Esophagus muscularis mucosa (tissue), 4 donors: Measurements from ENCODE around the gene PTMA. TPM values are rescaled to one million over a fixed set of nuclear protein-coding genes. Genes with fewer than 3 reads are reported as not detected.

Experiments used
- DNase-seq: peaks from one replicate; pipeline ENCODE4 v3.0.0-alpha.2; 2017; ENCODE audit errors: extremely low spot score
- H3K27ac ChIP-seq, 4 donors: fragments of 200-600 bp; sonication (generic); replicated peaks in 1 of 4; 1 replicate in 3 of 4; 2 replicates in 1 of 4; pipeline ENCODE4 v1.5.1; 2016 to 2019; ENCODE audit warnings: mild to moderate bottlenecking in 1 of 4
- H3K27me3 ChIP-seq, 4 donors: fragments of 200-600 bp; sonication (generic); one replicate each; pipeline versions ENCODE4 v1.5.1 to v1.6.0; 2016 to 2019
- H3K36me3 ChIP-seq, 4 donors: fragments of 200-600 bp; sonication (generic); one replicate each; pipeline ENCODE4 v1.5.1; 2016 to 2019
- H3K4me1 ChIP-seq, 4 donors: fragments of 200-600 bp; sonication (generic); one replicate each; pipeline ENCODE4 v1.5.1; 2016 to 2019
- H3K4me3 ChIP-seq, 4 donors: fragments of 200-600 bp; sonication (generic); 1 replicate in 2 of 4; 2 replicates in 2 of 4; pipeline ENCODE4 v1.5.1; 2016 to 2019; ENCODE audit warnings: mild to moderate bottlenecking in 4 of 4, moderate library complexity in 1 of 4
- H3K9me3 ChIP-seq, 4 donors: fragments of 200-600 bp; sonication (generic); 1 replicate in 3 of 4; 2 replicates in 1 of 4; pipeline ENCODE4 v1.5.1; 2016 to 2019
- CTCF ChIP-seq, 3 experiments: fragments of 200-600 bp in 2 of 3; fragments of 450-650 bp in 1 of 3; sonication (generic) in 2 of 3; IDR thresholded peaks; one replicate each; pipeline ENCODE4 v1.5.1; 2017 to 2019; ENCODE audit warnings: antibody characterized with exemption in 3 of 3, mild to moderate bottlenecking in 2 of 3, moderate library complexity in 1 of 3
- EP300 ChIP-seq: sonication (generic); formaldehyde crosslinking; IDR thresholded peaks from one replicate; pipeline ENCODE4 v1.6.1; 2017; ENCODE audit warnings: antibody characterized with exemption
- POLR2A ChIP-seq: fragments of 450-650 bp; IDR thresholded peaks from one replicate; pipeline ENCODE4 v1.6.1; 2017; ENCODE audit warnings: antibody characterized with exemption, moderate library complexity, mild to moderate bottlenecking, low read depth
- POLR2AphosphoS5 ChIP-seq, 2 donors: sonication (generic); formaldehyde crosslinking; IDR thresholded peaks; one replicate each; pipeline ENCODE4 v1.6.1; 2017; ENCODE audit warnings: antibody characterized with exemption in 2 of 2
- WGBS: methylation state at CpG from one replicate; pipeline ENCODE4 v1.1.5; 2018; 5-methylcytosine and 5-hydroxymethylcytosine counted together
- intact Hi-C: fragments of 100-400 bp; cut with DNase I; formaldehyde crosslinking; loops from one replicate; pipeline ENCODE4 v1.15.1; 2023
- total RNA-seq, 4 donors: library from RNA; depleted of rRNA; stranded (reverse); fragments of >200 nt; gene quantifications; one replicate each; pipeline versions ENCODE4 v1.1.0 to v1.2.1, GENCODE V29; 2016

PTMA gene
- total RNA-seq, 4 donors from 2014 or later = 571 to 894 (median 806) TPM

DNA sequence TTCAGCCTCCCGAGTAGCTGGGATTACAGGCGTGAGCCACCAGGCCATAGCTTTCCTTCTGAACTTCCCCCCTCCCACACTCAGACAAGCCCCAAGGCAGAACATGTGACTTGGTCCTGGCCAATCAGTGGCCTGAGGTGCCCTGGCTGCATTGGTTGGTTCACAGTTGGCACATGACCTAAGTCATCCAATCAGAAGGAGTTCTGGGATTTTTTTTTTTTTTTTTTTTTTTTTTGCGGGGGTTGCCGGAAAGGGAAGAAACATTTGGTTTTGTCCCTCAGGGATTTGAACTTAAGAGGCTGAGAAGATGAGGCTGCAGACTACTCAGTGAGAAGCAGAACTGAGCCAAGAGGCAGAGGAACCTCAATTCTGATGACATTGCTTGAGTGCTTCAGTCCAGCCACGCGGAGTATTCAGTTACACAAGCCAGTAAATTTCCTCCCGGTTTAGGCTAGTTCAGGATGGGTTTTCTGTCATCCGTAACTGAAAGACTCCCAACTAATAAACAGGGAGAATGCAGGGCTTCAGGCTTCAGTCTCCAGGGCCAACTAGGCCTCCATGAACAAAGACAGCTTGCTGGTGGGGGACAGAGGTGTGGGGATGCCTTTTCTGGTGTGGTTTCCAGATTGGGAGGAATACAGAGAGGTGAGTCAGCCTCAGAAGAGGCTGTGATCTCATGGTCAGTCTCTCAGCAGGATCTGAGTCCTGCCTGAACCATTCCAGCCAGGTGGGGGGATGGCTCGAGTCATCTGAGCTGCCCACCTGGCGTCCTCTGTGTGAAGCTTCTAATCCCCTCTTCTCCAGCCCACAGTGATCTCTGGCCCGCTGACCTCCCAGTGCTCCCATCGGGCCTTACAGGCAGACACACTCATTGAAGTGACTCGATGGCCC, 9.2 kb downstream of the PTMA start:
- no peak for DNase-seq
- no peaks in the 10 kb centered on the region for H3K9me3 ChIP-seq

GRCh38 chr2:231718799-231719198, 10.5 kb downstream of the PTMA start:
- Histone ChIP-seq H3K9me3 (no peaks in the 10 kb centered on the region), H3K27ac (no peak overlapping the region), H3K4me1 (peaks cover 17 to 27% (median 22%) of the 10 kb centered on the region in 4 donors), H3K36me3 (peaks cover 0 to 7% (median 3%) of the 10 kb centered on the region in 4 donors), H3K27me3 (no peaks in the 10 kb centered on the region), H3K4me3 (no peak overlapping the region)
- TF ChIP-seq POLR2AphosphoS5 (IDR thresholded peaks at IDR 0.05) = no peak
- DNase-seq = no peak
- 84% methylated on average over 5 of the region's 6 CpGs for WGBS
- intact Hi-C loops = loop anchor here (10.0 kb wide), 1 partner anchor 234 kb away; no protein-coding TSS in a partner anchor

More for the DNA sequence above, 9.2 kb downstream of the PTMA start:
- 80% methylated on average over 11 of the region's 13 CpGs for WGBS
- peaks cover 25 to 38% (median 30%) of the 10 kb centered on the region in 4 donors for H3K4me1 ChIP-seq
- intact Hi-C loops = loop anchor here (10.0 kb wide), 1 partner anchor 233 kb away; no protein-coding TSS in a partner anchor
- no peaks in the 10 kb centered on the region for H3K27me3 ChIP-seq
- TF ChIP-seq EP300 = no peak
- no peak for TF ChIP-seq POLR2A
- TF ChIP-seq CTCF (IDR thresholded peaks at IDR 0.05) = no peak
- TF ChIP-seq POLR2AphosphoS5 (IDR thresholded peaks at IDR 0.05) = no peak
- no peak overlapping the region for H3K27ac ChIP-seq
- peaks cover 2 to 19% (median 8%) of the 10 kb centered on the region in 4 donors for H3K36me3 ChIP-seq
- no peak overlapping the region for H3K4me3 ChIP-seq

DNA sequence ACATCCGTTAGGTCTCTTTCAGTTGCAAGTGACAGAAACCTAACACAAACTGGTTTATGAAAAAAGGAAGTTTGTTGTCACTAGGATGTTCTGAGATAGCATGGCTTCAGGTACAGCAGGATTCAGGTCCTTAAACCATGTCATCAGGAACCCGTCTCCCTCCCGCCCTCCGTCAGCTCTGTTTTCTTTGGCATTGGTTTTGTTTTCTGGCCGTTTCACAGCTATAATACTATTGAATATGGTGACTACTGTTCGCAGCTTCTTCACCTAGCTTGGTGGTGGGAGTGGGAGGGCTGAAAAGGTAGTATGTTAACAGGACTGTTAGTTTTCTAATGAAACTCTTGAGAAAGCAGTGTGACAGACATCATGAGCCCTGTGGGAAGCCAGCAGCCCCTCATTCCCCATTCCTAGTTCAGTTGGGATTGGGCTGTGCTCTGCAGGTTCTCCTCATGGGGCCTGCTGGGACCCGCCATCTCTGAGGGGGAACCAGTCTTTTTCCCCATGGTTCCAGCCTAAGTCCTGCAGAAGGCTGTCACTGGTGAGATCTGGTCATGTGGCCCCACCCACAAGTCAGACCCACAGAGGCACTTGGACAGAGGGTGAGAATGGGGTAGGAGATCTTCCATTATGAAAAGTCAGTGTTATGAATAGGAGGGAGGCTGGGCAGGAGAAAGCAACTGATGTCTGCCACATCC, 12.1 kb downstream of the PTMA start:
- WGBS = 76% methylated on average over 7 of the region's 7 CpGs
- Histone ChIP-seq H3K9me3 (no peaks in the 10 kb centered on the region), H3K27me3 (no peaks in the 10 kb centered on the region), H3K27ac (no peak overlapping the region), H3K4me3 (no peak overlapping the region), H3K36me3 (no peaks in the 10 kb centered on the region), H3K4me1 (peaks cover under 1 to 11% (median 7%) of the 10 kb centered on the region in 4 donors)
- intact Hi-C loops = no loop called here
- no peak for TF ChIP-seq POLR2A
- TF ChIP-seq CTCF (IDR thresholded peaks at IDR 0.05) = no peak
- no peak for TF ChIP-seq EP300
- no peak for TF ChIP-seq POLR2AphosphoS5 (IDR thresholded peaks at IDR 0.05)
- DNase-seq = no peak

DNA sequence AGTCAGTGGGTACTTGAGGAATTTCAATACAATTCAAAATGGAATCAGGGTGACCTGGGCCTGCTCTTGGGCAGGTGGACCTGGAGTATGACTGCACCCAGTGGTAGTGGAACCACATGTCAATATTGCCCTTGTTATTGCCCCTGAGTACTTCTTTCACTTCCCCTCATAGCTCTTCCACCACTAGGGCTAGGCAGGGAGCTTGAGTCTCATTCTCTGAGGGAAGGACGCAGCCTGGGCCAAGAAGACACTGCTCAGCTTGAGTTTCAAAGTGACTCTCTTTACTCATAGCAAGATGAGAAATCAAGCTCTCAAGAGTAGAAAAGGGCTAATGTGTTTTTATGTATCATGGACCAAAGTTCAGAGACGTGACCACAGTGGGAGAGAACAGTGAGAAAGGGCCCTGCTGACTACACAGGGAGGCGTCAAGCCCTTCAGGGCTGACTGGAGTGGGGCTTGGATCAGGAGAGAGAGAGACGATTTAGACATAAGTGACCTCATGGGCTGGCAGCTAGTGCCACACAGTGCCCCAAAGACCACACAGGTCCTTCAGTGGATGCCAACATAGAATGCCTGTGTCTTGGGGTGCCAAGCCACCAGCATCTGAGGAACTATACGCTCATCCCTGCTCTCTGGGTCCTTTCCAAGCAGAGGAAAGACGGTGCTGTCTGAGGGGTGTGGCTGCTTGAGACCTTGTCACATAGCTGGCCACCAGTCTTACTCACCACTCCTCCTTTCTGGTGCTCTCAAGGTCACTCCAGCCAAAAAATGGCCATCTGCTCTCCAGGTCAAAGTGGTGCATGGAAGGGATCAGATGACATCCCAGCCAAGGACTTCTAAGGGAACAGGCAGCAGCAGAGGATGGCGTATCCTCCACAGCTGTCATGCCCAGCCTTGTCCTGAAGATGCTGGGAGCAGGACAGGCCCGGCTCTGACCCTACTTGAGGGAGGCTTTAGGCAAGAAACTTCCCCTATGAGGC, 13.0 kb downstream of the PTMA start:
- intact Hi-C loops = no loop called here
- no peak for DNase-seq
- H3K27ac ChIP-seq = no peak overlapping the region
- H3K27me3 ChIP-seq = no peaks in the 10 kb centered on the region
- no peaks in the 10 kb centered on the region for H3K36me3 ChIP-seq
- H3K4me1 ChIP-seq = peaks cover 0 to 11% (median 5%) of the 10 kb centered on the region in 4 donors
- no peaks in the 10 kb centered on the region for H3K9me3 ChIP-seq
- no peak for TF ChIP-seq POLR2AphosphoS5 (IDR thresholded peaks at IDR 0.05)
- no peak for TF ChIP-seq POLR2A
- TF ChIP-seq CTCF (IDR thresholded peaks at IDR 0.05) = no peak
- no peak for TF ChIP-seq EP300
- WGBS = 90% methylated on average over 7 of the region's 8 CpGs
- no peak overlapping the region for H3K4me3 ChIP-seq
